ENCODE measurements around the gene KDELR1. TPM values are rescaled to one million over a fixed set of nuclear protein-coding genes. Genes with fewer than 3 reads are reported as not detected.

KDELR1 gene
- total and polyA plus RNA-seq, 2 of the 13 experiments (the other 11 are each of a cell fraction or from before 2014, with no cell fraction given), result 134 to 185 TPM

- TF ChIP-seq, protein P1, sequence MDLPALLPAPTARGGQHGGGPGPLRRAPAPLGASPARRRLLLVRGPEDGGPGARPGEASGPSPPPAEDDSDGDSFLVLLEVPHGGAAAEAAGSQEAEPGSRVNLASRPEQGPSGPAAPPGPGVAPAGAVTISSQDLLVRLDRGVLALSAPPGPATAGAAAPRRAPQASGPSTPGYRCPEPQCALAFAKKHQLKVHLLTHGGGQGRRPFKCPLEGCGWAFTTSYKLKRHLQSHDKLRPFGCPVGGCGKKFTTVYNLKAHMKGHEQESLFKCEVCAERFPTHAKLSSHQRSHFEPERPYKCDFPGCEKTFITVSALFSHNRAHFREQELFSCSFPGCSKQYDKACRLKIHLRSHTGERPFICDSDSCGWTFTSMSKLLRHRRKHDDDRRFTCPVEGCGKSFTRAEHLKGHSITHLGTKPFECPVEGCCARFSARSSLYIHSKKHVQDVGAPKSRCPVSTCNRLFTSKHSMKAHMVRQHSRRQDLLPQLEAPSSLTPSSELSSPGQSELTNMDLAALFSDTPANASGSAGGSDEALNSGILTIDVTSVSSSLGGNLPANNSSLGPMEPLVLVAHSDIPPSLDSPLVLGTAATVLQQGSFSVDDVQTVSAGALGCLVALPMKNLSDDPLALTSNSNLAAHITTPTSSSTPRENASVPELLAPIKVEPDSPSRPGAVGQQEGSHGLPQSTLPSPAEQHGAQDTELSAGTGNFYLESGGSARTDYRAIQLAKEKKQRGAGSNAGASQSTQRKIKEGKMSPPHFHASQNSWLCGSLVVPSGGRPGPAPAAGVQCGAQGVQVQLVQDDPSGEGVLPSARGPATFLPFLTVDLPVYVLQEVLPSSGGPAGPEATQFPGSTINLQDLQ (CRISPR knock-in tag; IDR thresholded peaks at IDR 0.05), result 0 out of 2 replicates have a peak, but pooled peaks have one; percentile 9
- no peak for TF ChIP-seq ZFP36L2 (CRISPR knock-in tag; IDR thresholded peaks at IDR 0.05)
- TF ChIP-seq ZNF572 (CRISPR knock-in tag; IDR thresholded peaks at IDR 0.05), result peak; percentile 17
- no peak for TF ChIP-seq ZNF773 (CRISPR knock-in tag; IDR thresholded peaks at IDR 0.05; ENCODE audit: borderline replicate concordance)
- no peak for TF ChIP-seq MXD1 (CRISPR knock-in tag; IDR thresholded peaks at IDR 0.05)
- no peak for TF ChIP-seq KDM5B (CRISPR knock-in tag; IDR thresholded peaks at IDR 0.05; ENCODE audit: borderline replicate concordance)
- TF ChIP-seq ASH2L (IDR thresholded peaks at IDR 0.05; ENCODE audit: insufficient read length, low read depth, low read length), result peak; percentile 22
- no peak for TF ChIP-seq ZNF616 (CRISPR knock-in tag; IDR thresholded peaks at IDR 0.05; ENCODE audit: low read depth)
- peak; percentile 86; the same call in 1 of the 2 replicates for TF ChIP-seq ARHGAP35 (CRISPR knock-in tag; IDR thresholded peaks at IDR 0.05; ENCODE audit: borderline replicate concordance)
- TF ChIP-seq ZFP37 (CRISPR knock-in tag; IDR thresholded peaks at IDR 0.05; ENCODE audit: borderline replicate concordance), result no peak
- no peak for TF ChIP-seq ETV5 (CRISPR knock-in tag; IDR thresholded peaks at IDR 0.05; ENCODE audit: borderline replicate concordance)
- TF ChIP-seq, protein P2, sequence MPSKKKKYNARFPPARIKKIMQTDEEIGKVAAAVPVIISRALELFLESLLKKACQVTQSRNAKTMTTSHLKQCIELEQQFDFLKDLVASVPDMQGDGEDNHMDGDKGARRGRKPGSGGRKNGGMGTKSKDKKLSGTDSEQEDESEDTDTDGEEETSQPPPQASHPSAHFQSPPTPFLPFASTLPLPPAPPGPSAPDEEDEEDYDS (CRISPR knock-in tag; IDR thresholded peaks at IDR 0.05), result peak; percentile 45; the same call in 1 of the 2 replicates
- TF ChIP-seq NCOA2 (CRISPR knock-in tag; IDR thresholded peaks at IDR 0.05), result no peak
- TF ChIP-seq GPBP1L1 (CRISPR knock-in tag; IDR thresholded peaks at IDR 0.05), result no peak
- no peak for TF ChIP-seq ZNF580 (CRISPR knock-in tag; IDR thresholded peaks at IDR 0.05; ENCODE audit: borderline replicate concordance, low read depth)
- TF ChIP-seq HNRNPLL (IDR thresholded peaks at IDR 0.05; ENCODE audit: low read depth, low read length, poor library complexity, severe bottlenecking), result peak; percentile 50
- 0 out of 2 replicates have a peak, but pooled peaks have one; percentile 55 for TF ChIP-seq ZNF713 (CRISPR knock-in tag; IDR thresholded peaks at IDR 0.05)
- TF ChIP-seq NONO (IDR thresholded peaks at IDR 0.05), result no peak
- TF ChIP-seq NONO (CRISPR knock-in tag; conservative IDR thresholded peaks at IDR 0.05), result 0 out of 2 replicates have a peak, but pooled peaks have one; percentile 61
- TF ChIP-seq HNRNPL (IDR thresholded peaks at IDR 0.05; ENCODE audit: low read depth, low read length), result peak; percentile 47; the same call in 1 of the 2 replicates
- TF ChIP-seq ZNF230 (CRISPR knock-in tag; IDR thresholded peaks at IDR 0.05), result no peak
- TF ChIP-seq ZNF138 (CRISPR knock-in tag; IDR thresholded peaks at IDR 0.05; ENCODE audit: low read depth), result no peak
These were observed at the start of gene KDELR1 (continued) for GRCh38 chr19:48391100-48392005.

Data from HepG2 (cell line).